Measurements from ENCODE around the gene C3. TPM values are rescaled to one million over a fixed set of nuclear protein-coding genes. Genes with fewer than 3 reads are reported as not detected.

The C3 gene
- total and polyA plus RNA-seq, 2 experiments from 2014 or later = 556 to 563 TPM

DNA sequence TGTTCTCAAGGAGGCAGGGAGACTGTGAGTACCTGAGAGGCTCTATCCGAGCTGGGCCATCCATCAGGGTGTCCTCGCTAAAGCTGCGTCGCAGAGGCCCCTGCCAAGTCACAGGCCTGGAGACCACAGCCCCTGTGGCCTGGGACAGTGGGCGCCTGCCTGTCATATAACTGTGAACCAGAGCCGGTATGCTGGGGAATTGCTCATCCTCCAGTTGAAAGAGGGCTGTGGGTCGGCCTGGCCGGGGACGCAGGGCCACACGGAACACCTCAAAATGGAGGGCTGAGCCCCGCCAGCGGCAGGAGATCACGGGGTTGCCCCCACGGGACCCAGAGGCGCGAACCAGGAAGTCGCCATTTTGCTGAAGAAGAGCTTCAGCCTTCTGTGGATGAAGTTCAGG is 40.2 kb upstream of the C3 start:
- H3K9me3 ChIP-seq (ENCODE audit: low read depth) = no peaks in the 10 kb centered on the region
- H3K4me2 ChIP-seq = no peak overlapping the region
- no peaks in the 10 kb centered on the region for H3K36me3 ChIP-seq (replicated peaks; ENCODE audit: insufficient read depth, low read depth)
- H3K9me2 ChIP-seq (replicated peaks; ENCODE audit: insufficient read depth) = no peaks in the 10 kb centered on the region
- H4K20me1 ChIP-seq (ENCODE audit: insufficient read depth, poor library complexity, severe bottlenecking) = no peaks in the 10 kb centered on the region
- no peak for TF ChIP-seq EZH2 (IDR thresholded peaks at IDR 0.05; ENCODE audit: borderline replicate concordance)
- H2AFZ ChIP-seq = no peak overlapping the region
- H3K27ac ChIP-seq = no peak overlapping the region
- no peak for DNase-seq (ENCODE audit: low spot score)
- peaks cover 20% of the 10 kb centered on the region for H3K79me2 ChIP-seq
- H3K27me3 ChIP-seq = no peaks in the 10 kb centered on the region
- H3K4me1 ChIP-seq (ENCODE audit: insufficient read depth) = peaks cover under 1% of the 10 kb centered on the region
- H3K4me3 ChIP-seq = no peak overlapping the region
- 99% methylated on average over 17 of the region's 17 CpGs for WGBS (ENCODE audit: low lambda C conversion rate, missing lambda C conversion rate)

DNA sequence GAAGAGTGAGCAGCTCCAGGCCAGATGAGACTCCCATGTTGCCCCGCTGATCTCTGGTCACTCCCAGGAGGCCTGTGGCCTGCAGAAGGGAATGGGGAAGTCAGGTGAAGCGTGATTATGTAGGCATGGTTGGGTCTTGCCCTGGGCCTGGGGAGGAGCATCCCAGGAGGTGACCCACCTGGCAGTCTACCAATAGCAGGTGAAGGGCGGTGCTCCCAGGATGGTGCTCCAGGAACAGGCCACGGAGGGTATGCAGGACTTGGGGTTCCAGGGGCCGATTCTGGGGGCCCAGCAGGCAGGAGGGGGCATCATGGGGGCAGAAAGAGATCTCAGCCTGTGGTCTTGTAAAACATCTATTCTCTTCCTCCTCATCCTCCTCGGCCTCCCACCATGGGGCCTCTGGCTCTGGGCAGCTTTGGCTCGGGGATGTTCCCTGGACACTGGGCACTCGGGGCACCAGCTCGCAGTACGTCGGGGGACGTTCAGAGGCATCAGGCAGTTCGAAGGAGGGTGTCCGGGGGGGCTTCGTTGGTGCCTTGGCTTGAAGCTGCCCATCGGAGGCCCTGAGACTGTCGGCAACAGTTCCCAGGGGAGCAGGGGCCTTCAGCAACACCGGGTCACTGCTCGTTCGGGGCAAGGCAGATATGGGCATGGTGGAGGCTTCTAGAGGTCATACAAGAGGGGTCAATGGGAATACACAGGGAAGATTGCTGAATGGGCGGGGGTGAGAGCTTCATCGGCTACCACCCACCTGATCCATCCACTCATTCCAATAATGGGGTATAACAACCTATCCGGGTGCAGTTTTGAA is 34.4 kb upstream of the C3 start:
- whole genome bisulfite sequencing (ENCODE audit: low lambda C conversion rate, missing lambda C conversion rate) = 95% methylated on average over 22 of the region's 23 CpGs
- TF ChIP-seq, protein P1, sequence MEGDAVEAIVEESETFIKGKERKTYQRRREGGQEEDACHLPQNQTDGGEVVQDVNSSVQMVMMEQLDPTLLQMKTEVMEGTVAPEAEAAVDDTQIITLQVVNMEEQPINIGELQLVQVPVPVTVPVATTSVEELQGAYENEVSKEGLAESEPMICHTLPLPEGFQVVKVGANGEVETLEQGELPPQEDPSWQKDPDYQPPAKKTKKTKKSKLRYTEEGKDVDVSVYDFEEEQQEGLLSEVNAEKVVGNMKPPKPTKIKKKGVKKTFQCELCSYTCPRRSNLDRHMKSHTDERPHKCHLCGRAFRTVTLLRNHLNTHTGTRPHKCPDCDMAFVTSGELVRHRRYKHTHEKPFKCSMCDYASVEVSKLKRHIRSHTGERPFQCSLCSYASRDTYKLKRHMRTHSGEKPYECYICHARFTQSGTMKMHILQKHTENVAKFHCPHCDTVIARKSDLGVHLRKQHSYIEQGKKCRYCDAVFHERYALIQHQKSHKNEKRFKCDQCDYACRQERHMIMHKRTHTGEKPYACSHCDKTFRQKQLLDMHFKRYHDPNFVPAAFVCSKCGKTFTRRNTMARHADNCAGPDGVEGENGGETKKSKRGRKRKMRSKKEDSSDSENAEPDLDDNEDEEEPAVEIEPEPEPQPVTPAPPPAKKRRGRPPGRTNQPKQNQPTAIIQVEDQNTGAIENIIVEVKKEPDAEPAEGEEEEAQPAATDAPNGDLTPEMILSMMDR (IDR thresholded peaks at IDR 0.05; ENCODE audit: poor library complexity) = no peak
- no peak for TF ChIP-seq EZH2 (IDR thresholded peaks at IDR 0.05; ENCODE audit: borderline replicate concordance)
- no peak for TF ChIP-seq EZH2phosphoT487 (IDR thresholded peaks at IDR 0.05; ENCODE audit: low read depth, severe bottlenecking, unreplicated experiment)
- H3K4me1 ChIP-seq (ENCODE audit: insufficient read depth) = peaks cover 8% of the 10 kb centered on the region
- no peaks in the 10 kb centered on the region for H3K36me3 ChIP-seq (replicated peaks; ENCODE audit: insufficient read depth, low read depth)
- H3K9me2 ChIP-seq (replicated peaks; ENCODE audit: insufficient read depth) = no peaks in the 10 kb centered on the region
- no peak overlapping the region for H3K4me3 ChIP-seq
- no peaks in the 10 kb centered on the region for H3K79me2 ChIP-seq
- H4K20me1 ChIP-seq (ENCODE audit: insufficient read depth, poor library complexity, severe bottlenecking) = no peaks in the 10 kb centered on the region
- no peak overlapping the region for H3K4me2 ChIP-seq
- no peaks in the 10 kb centered on the region for H3K9me3 ChIP-seq (ENCODE audit: low read depth)
- no peak for DNase-seq (ENCODE audit: low spot score)
- no peak overlapping the region for H3K27ac ChIP-seq
- H2AFZ ChIP-seq = no peak overlapping the region
- H3K27me3 ChIP-seq = no peaks in the 10 kb centered on the region

DNA sequence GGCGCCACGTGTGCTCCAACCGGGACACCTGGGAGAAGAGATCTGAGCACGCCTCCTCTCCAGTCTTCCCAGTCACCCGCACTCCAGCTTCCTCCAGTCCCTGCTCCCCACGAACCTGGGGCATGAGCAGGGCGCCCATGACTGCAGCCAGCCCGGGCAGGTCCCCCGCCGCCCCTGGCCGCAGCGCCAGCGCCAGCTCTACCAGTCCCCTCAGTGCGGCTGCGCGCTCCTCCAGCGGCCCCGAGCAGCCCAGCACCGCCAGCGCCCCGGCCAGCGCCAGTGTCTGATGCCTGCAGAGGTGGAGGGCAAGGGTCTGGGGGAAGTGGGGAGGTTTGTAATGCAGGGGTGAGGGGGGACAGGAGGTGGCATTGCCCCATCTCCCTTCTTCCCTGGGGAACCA is 33.7 kb upstream of the C3 start:
- no peak overlapping the region for H3K27ac ChIP-seq
- 97% methylated on average over 16 of the region's 22 CpGs for WGBS (ENCODE audit: low lambda C conversion rate, missing lambda C conversion rate)

More for the DNA sequence above, 33.7 kb upstream of the C3 start:
- no peak overlapping the region for H3K4me2 ChIP-seq
- DNase-seq (ENCODE audit: low spot score) = no peak
- no peaks in the 10 kb centered on the region for H4K20me1 ChIP-seq (ENCODE audit: insufficient read depth, poor library complexity, severe bottlenecking)
- peaks cover 8% of the 10 kb centered on the region for H3K4me1 ChIP-seq (ENCODE audit: insufficient read depth)
- H3K4me3 ChIP-seq = no peak overlapping the region
- no peaks in the 10 kb centered on the region for H3K79me2 ChIP-seq
- TF ChIP-seq EZH2 (IDR thresholded peaks at IDR 0.05; ENCODE audit: borderline replicate concordance) (no peak), EZH2phosphoT487 (IDR thresholded peaks at IDR 0.05; ENCODE audit: low read depth, severe bottlenecking, unreplicated experiment) (no peak)
- TF ChIP-seq, protein P1 (IDR thresholded peaks at IDR 0.05; ENCODE audit: poor library complexity) = no peak
- no peaks in the 10 kb centered on the region for H3K9me2 ChIP-seq (replicated peaks; ENCODE audit: insufficient read depth)
- no peaks in the 10 kb centered on the region for H3K9me3 ChIP-seq (ENCODE audit: low read depth)
- no peak overlapping the region for H2AFZ ChIP-seq
- H3K36me3 ChIP-seq (replicated peaks; ENCODE audit: insufficient read depth, low read depth) = no peaks in the 10 kb centered on the region
- H3K27me3 ChIP-seq = no peaks in the 10 kb centered on the region

Measured in hepatocyte (in vitro differentiated cells).